H54 (cell line): Measurements from ENCODE around the gene ZSCAN26.

Experiments
- DNase-seq: peaks from one replicate; pipeline ENCODE4 v3.0.0; 2011; ENCODE audit warnings: low spot score, mixed read lengths; ENCODE audit not compliant: insufficient read length
- FAIRE-seq: peaks from 3 replicates; lab custom pipeline; 2011; peaks lifted over from hg19 to GRCh38; lab: Jason Lieb, UNC
- POLR2A ChIP-seq: IDR thresholded peaks from 2 replicates; pipeline ENCODE4 v1.6.1; 2011; ENCODE audit warnings: low read depth, mild to moderate bottlenecking, low read length

ZSCAN26 gene

DNA sequence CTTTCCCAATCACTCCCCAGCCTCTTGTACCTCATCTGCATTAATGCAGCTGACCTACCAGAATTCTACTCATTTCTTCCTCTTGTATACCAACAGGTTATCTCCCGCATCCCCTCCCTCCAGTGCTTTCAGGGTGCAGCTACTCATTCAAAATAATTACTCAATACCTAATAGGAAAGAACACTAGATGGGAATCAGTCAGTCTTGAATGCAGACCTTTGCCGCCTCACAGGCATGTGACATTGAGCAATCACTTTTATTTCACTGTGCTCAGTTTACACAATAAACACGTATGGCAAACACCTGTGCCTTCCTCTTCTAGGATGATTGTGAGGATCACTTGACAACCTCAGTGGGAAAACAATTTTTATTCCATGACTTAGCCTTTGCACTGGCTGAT lies 55.7 kb downstream of the ZSCAN26 start:
- no peak for TF ChIP-seq POLR2A
- DNase-seq (no peak), FAIRE-seq (no peak)

DNA sequence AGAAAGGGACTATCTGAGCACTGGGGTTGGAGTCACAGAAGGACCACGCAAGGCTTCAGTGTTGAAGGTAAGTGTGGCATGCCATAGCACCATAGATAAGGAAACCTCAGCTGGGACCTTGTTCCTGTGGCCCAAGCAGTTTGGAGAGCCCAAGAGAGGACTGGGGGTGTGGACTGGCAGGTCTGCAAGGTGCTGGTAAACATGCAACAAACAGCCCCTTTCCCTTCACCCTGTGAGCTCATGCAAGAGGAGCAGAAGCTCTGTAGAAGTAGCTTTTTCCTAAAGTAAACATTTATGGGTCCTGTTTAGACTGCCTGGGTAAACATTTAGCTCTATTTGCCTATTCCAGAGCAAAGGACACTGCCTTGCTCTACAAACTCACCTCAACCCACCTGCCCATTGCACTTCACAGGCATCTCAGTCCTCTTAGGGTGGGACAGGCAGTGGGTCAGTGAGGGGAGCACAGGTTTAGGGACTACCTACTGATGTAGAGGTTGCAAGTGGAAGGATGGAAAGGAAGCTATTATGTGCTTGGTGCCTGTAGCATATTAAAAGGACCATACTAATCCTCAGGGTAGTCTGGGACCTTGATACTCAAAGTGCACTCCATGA lies 57.0 kb downstream of the ZSCAN26 start:
- FAIRE-seq (no peak), DNase-seq (no peak)
- no peak for TF ChIP-seq POLR2A

- DNase-seq (no peak), FAIRE-seq (no peak)
- TF ChIP-seq POLR2A, result no peak
Measured at GRCh38 chr6:28326371-28326948, 59.5 kb downstream of the ZSCAN26 start.
